ENCODE data around the gene PRKAA1. TPM values are rescaled to one million over a fixed set of nuclear protein-coding genes. Genes with fewer than 3 reads are reported as not detected.

PRKAA1 gene
- total RNA-seq, 1 experiment from 2014 or later = 84.5 TPM

GRCh38 chr5:40841068-40841805, 43.1 kb upstream of the PRKAA1 start, which contains the start of gene CARD6:
CARD6 (plus strand) TSS chr5:40841367; CDS start chr5:40841383, 16 bp downstream.
- CTCF ChIA-PET = interaction anchor here (0.6 to 0.7 kb wide), 3 partner anchors 9 to 438 kb away, joined by 3 to 4 read pairs (median 3); no protein-coding TSS in a partner anchor
- H3K9me3 ChIP-seq (ENCODE audit: low read length) = no peaks in the 10 kb centered on the region
- no peaks in the 10 kb centered on the region for H4K20me1 ChIP-seq (ENCODE audit: low read length)
- intact Hi-C loops (cut with micrococcal nuclease) = no loop called here
- ATAC-seq (no peak; the same call in 1 of the 2 replicates), DNase-seq (peak; percentile 35)
- POLR2A ChIA-PET (ENCODE audit: unreplicated experiment) = interaction anchor here (0.7 kb wide), 1 partner anchor 377 kb away, joined by 6 read pairs; no protein-coding TSS in a partner anchor
- peak within 1 kb of the TSS; percentile 56 for H3K9ac ChIP-seq (ENCODE audit: low read length)
- TF ChIP-seq CTCF (conservative IDR thresholded peaks at IDR 0.05; ENCODE audit: low read depth, low read length) = peak; percentile 43; the same call in 1 of the 2 replicates
- no peak for TF ChIP-seq EZH2phosphoT487 (IDR thresholded peaks at IDR 0.05; ENCODE audit: borderline replicate concordance, low read length)
- TF ChIP-seq EZH2 (IDR thresholded peaks at IDR 0.05; ENCODE audit: low read length, unreplicated experiment) = no peak
- peaks cover 6% of the 10 kb centered on the region for H3F3A ChIP-seq (ENCODE audit: low read length, unreplicated experiment)
- H3K4me3 ChIP-seq (ENCODE audit: low read length) = peak within 1 kb of the TSS; percentile 58
- H3K27me3 ChIP-seq (ENCODE audit: low read length) = no peaks in the 10 kb centered on the region
- H3K27ac ChIP-seq (ENCODE audit: low read length) = peak within 1 kb of the TSS; percentile 39
- BruUV-seq (replicated peaks) = TSS peak; percentile 82
- H3K9me2 ChIP-seq (replicated peaks; ENCODE audit: low read length) = no peaks in the 10 kb centered on the region
- no peaks in the 10 kb centered on the region for H3K36me3 ChIP-seq (ENCODE audit: low read depth, low read length)
- H3K4me1 ChIP-seq (ENCODE audit: insufficient read depth, low read length) = peaks cover 26% of the 10 kb centered on the region
- H2AFZ ChIP-seq (ENCODE audit: low read length) = peak within 1 kb of the TSS; percentile 92
- no peaks in the 10 kb centered on the region for H3K79me2 ChIP-seq (ENCODE audit: low read length)
- H3K4me2 ChIP-seq (ENCODE audit: low read length) = peak within 1 kb of the TSS; percentile 75

GRCh38 chr5:40838086-40838485, 39.9 kb upstream of the PRKAA1 start:
- peaks cover 35% of the 10 kb centered on the region for H3K4me1 ChIP-seq (ENCODE audit: insufficient read depth, low read length)
- ChIA-PET CTCF (no interaction called here), POLR2A (ENCODE audit: unreplicated experiment) (no interaction called here)
- no TSS peak for BruUV-seq (replicated peaks)
- H3K9me3 ChIP-seq (ENCODE audit: low read length) = no peaks in the 10 kb centered on the region
- H3K79me2 ChIP-seq (ENCODE audit: low read length) = peaks cover 20% of the 10 kb centered on the region
- no peak overlapping the region for H3K9ac ChIP-seq (ENCODE audit: low read length)
- no peak for ATAC-seq
- H3K4me3 ChIP-seq (ENCODE audit: low read length) = no peak overlapping the region
- DNase-seq = no peak
- TF ChIP-seq EZH2 (IDR thresholded peaks at IDR 0.05; ENCODE audit: low read length, unreplicated experiment) (no peak), CTCF (conservative IDR thresholded peaks at IDR 0.05; ENCODE audit: low read depth, low read length) (no peak)
- no peaks in the 10 kb centered on the region for H3K27me3 ChIP-seq (ENCODE audit: low read length)
- intact Hi-C loops (cut with micrococcal nuclease) = no loop called here
- no peaks in the 10 kb centered on the region for H3K9me2 ChIP-seq (replicated peaks; ENCODE audit: low read length)
- H3K4me2 ChIP-seq (ENCODE audit: low read length) = no peak overlapping the region
- H2AFZ ChIP-seq (ENCODE audit: low read length) = no peak overlapping the region
- H3K36me3 ChIP-seq (ENCODE audit: low read depth, low read length) = peaks cover 17% of the 10 kb centered on the region
- H3K27ac ChIP-seq (ENCODE audit: low read length) = no peak overlapping the region
- H3F3A ChIP-seq (ENCODE audit: low read length, unreplicated experiment) = peaks cover 11% of the 10 kb centered on the region
- peaks cover 15% of the 10 kb centered on the region for H4K20me1 ChIP-seq (ENCODE audit: low read length)

All from PC-3 (cell line).